IMR-90 (cell line): Measurements from ENCODE around the gene NRAS. TPM values are rescaled to one million over a fixed set of nuclear protein-coding genes. Genes with fewer than 3 reads are reported as not detected.

Experiments used
- ATAC-seq: fragments of 200-7000 bp; cut with Tn5 transposase; 2 replicates; pipeline ENCODE4 v1.9.1; 2020; ENCODE audit warnings: low read depth, mild to moderate bottlenecking, moderate library complexity
- BruUV-seq: library from RNA; stranded (reverse); fragments of 400-500 nt; replicated peaks from 2 replicates; lab custom pipeline; 2021; lab: Mats Ljungman, UMichigan
- CTCF ChIA-PET: fragments of 300-600 bp; formaldehyde crosslinking; extraction: SDS; loops from one replicate; lab custom pipeline; 2021; ENCODE audit warnings: antibody characterized with exemption; lab: Yijun Ruan, JAX
- POLR2A ChIA-PET: fragments of 300-600 bp; sonication (Branson Sonifier 250); formaldehyde crosslinking; loops from one replicate; lab custom pipeline; 2022; ENCODE audit warnings: antibody characterized with exemption; ENCODE audit not compliant: unreplicated experiment; lab: Charles Lee
- DNase-seq: peaks from one replicate; pipeline ENCODE4 v3.0.0; 2013
- H2AFZ ChIP-seq: replicated peaks from 2 replicates; pipeline ENCODE3; 2013; ENCODE audit warnings: low read length, mild to moderate bottlenecking; ENCODE audit not compliant: poor library complexity
- H2AK5ac ChIP-seq: 2 replicates; pipeline ENCODE4 v1.6.1; 2013; ENCODE audit warnings: low read depth, low read length, inconsistent platforms
- H2AK9ac ChIP-seq: replicated peaks from 2 replicates; pipeline ENCODE3; 2013; ENCODE audit warnings: mild to moderate bottlenecking, low read depth, low read length, moderate library complexity; ENCODE audit not compliant: poor library complexity
- H2BK120ac ChIP-seq: 2 replicates; pipeline ENCODE4 v1.6.1; 2013; ENCODE audit warnings: low read depth, low read length, inconsistent platforms
- H2BK15ac ChIP-seq: 3 replicates; pipeline ENCODE4 v1.6.1; 2013; ENCODE audit warnings: low read depth, low read length, inconsistent platforms
- H2BK20ac ChIP-seq: 2 replicates; pipeline ENCODE4 v1.6.1; 2013; ENCODE audit warnings: low read depth, mild to moderate bottlenecking, inconsistent platforms, low read length, moderate library complexity
- H2BK5ac ChIP-seq: 2 replicates; pipeline ENCODE4 v1.6.1; 2013; ENCODE audit warnings: mild to moderate bottlenecking, low read depth, low read length, inconsistent platforms; ENCODE audit not compliant: poor library complexity, severe bottlenecking
- H3K14ac ChIP-seq: replicated peaks from 2 replicates; pipeline ENCODE4 v1.6.1; 2013; ENCODE audit warnings: low read depth, low read length, inconsistent platforms
- H3K18ac ChIP-seq: 2 replicates; pipeline ENCODE4 v1.6.1; 2013; ENCODE audit warnings: low read depth, low read length, control low read depth
- H3K23ac ChIP-seq: 2 replicates; pipeline ENCODE4 v1.6.1; 2013; ENCODE audit warnings: low read depth, low read length, inconsistent platforms
- H3K27ac ChIP-seq: 2 replicates; pipeline ENCODE4 v1.5.1; 2013; ENCODE audit warnings: mild to moderate bottlenecking, control low read depth, low read length; ENCODE audit not compliant: insufficient read depth
- H3K27me3 ChIP-seq: 2 replicates; pipeline ENCODE4 v1.6.1; 2013; ENCODE audit warnings: low read length; ENCODE audit not compliant: control insufficient read depth, insufficient read depth
- H3K36me3 ChIP-seq: 2 replicates; pipeline ENCODE4 v1.6.1; 2013; ENCODE audit warnings: low read length, mixed read lengths; ENCODE audit not compliant: control insufficient read depth, insufficient read depth
- H3K4ac ChIP-seq: 2 replicates; pipeline ENCODE4 v1.6.1; 2013; ENCODE audit warnings: low read depth, low read length, inconsistent platforms
- H3K4me1 ChIP-seq: 2 replicates; pipeline ENCODE4 v1.6.1; 2013; ENCODE audit warnings: low read length, mixed read lengths; ENCODE audit not compliant: control insufficient read depth, insufficient read depth
- H3K4me2 ChIP-seq: 2 replicates; pipeline ENCODE4 v1.6.1; 2013; ENCODE audit warnings: low read depth, mild to moderate bottlenecking, control low read depth, low read length, moderate library complexity
- H3K4me3 ChIP-seq: 2 replicates; pipeline ENCODE4 v1.5.1; 2013; ENCODE audit warnings: low read depth, mild to moderate bottlenecking, control low read depth, low read length, moderate library complexity; ENCODE audit not compliant: insufficient read depth
- H3K56ac ChIP-seq: 2 replicates; pipeline ENCODE4 v1.6.1; 2013; ENCODE audit warnings: low read length, inconsistent platforms; ENCODE audit not compliant: insufficient read depth; ENCODE audit errors: extremely low read depth
- H3K79me1 ChIP-seq, 2 experiments: 2 replicates each; pipeline ENCODE4 v1.6.1; 2013; ENCODE audit warnings: low read length in 2 of 2, inconsistent platforms in 1 of 2, low read depth in 1 of 2
- H3K9ac ChIP-seq: 2 replicates; pipeline ENCODE4 v1.6.1; 2013; ENCODE audit warnings: low read depth, low read length, control low read depth
- H3K9me1 ChIP-seq: 2 replicates; pipeline ENCODE4 v1.6.1; 2013; ENCODE audit warnings: low read length, inconsistent platforms; ENCODE audit not compliant: insufficient read depth
- H3K9me3 ChIP-seq: 2 replicates; pipeline ENCODE4 v1.6.1; 2013; ENCODE audit warnings: low read length; ENCODE audit not compliant: control insufficient read depth, insufficient read depth
- H4K20me1 ChIP-seq: 2 replicates; pipeline ENCODE4 v1.6.1; 2013; ENCODE audit warnings: low read length, inconsistent platforms; ENCODE audit not compliant: insufficient read depth
- H4K5ac ChIP-seq: 2 replicates; pipeline ENCODE4 v1.6.1; 2013; ENCODE audit warnings: mild to moderate bottlenecking, low read depth, low read length, control low read depth
- H4K8ac ChIP-seq, 2 experiments: 2 replicates each; pipeline ENCODE4 v1.6.1; 2013; ENCODE audit warnings: low read depth in 2 of 2, low read length in 2 of 2, control low read depth in 1 of 2, inconsistent platforms in 1 of 2
- H4K91ac ChIP-seq: 2 replicates; pipeline ENCODE4 v1.6.1; 2013; ENCODE audit warnings: low read depth, low read length, inconsistent platforms; ENCODE audit not compliant: insufficient read depth
- CEBPB ChIP-seq: IDR thresholded peaks from 2 replicates; pipeline ENCODE4 v1.6.1; 2012; ENCODE audit warnings: low read depth, low read length, improper control_type of control experiment
- FOS ChIP-seq: fragments of 150-350 bp; IDR thresholded peaks from 2 replicates; pipeline ENCODE4 v1.6.1; 2016; ENCODE audit warnings: low read depth, low read length
- MAZ ChIP-seq: IDR thresholded peaks from 2 replicates; pipeline ENCODE4 v1.6.1; 2012; ENCODE audit warnings: low read depth, mild to moderate bottlenecking, low read length, improper control_type of control experiment, moderate library complexity, borderline replicate concordance
- SMC3 ChIP-seq: fragments of 150-350 bp; IDR thresholded peaks from 2 replicates; pipeline ENCODE4 v1.6.1; 2016; ENCODE audit warnings: low read depth, mild to moderate bottlenecking, antibody characterized with exemption, low read length, moderate library complexity
- WGBS, 2 experiments: methylation state at CpG; one replicate each; pipeline versions ENCODE4 v1.1.5 to v1.1.7; 2013; ENCODE audit warnings: missing lambda C conversion rate in 2 of 2; ENCODE audit not compliant: insufficient read length in 1 of 2; ENCODE audit errors: extremely low coverage in 2 of 2; 5-methylcytosine and 5-hydroxymethylcytosine counted together
- dilution Hi-C: fragments of 300-500 bp; cut with HindIII; formaldehyde crosslinking; loops from one replicate; pipeline ENCODE4 v1.14.3; 2018; ENCODE audit warnings: low sequenced_read_pairs; ENCODE audit not compliant: unreplicated experiment
- in situ Hi-C: fragments of 300-500 bp; cut with MboI; formaldehyde crosslinking; loops from 3 replicates; pipeline ENCODE4 v1.14.3; 2019; ENCODE audit warnings: low sequenced_read_pairs, inconsistent platforms, mixed read lengths
- intact Hi-C: fragments of 100-400 bp; cut with micrococcal nuclease; formaldehyde crosslinking; loops from 2 replicates; pipeline ENCODE4 v1.10.0; 2022
- polyA plus RNA-seq, 3 experiments: library from polyadenylated mRNA; depleted of rRNA; stranded (reverse); fragments of >200 nt; gene quantifications; 2 replicates each; pipeline ENCODE4 v1.2.3, GENCODE V29; 2012; ENCODE audit warnings: low replicate concordance in 1 of 3
- total RNA-seq: library from RNA; depleted of rRNA; stranded (reverse); fragments of >200 nt; gene quantifications from 2 replicates; pipeline ENCODE4 v1.2.3, GENCODE V29; 2012
- TF ChIP-seq, protein P1 (sequence below): fragments of 150-350 bp; IDR thresholded peaks from 2 replicates; pipeline ENCODE4 v1.6.1; 2016; ENCODE audit warnings: low read depth, mild to moderate bottlenecking, low read length, moderate library complexity, borderline replicate concordance

The NRAS gene
- total and polyA plus RNA-seq, 2 of the 4 experiments (the other 2 are of a cell fraction): 27.4 to 85.9 TPM

DNA sequence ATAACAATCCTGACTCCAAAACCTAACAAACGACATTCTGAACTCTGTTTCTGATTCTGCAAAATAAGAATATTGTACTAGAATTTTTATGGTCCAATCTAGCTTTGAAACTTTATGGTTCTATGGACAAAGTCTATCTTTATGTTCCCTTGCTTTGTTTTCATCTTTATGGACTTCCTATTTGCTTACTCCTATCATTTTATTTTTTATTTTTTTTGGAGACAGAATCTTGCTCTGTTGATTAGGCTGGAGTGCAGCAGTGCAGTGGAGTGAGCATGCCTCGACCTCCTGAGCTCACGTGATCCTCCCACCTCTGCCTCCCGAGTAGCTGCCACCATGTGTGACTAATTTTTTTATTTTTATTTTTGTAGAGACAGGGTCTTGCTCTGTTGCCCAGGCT, 3.6 kb downstream of the NRAS start:
- no CpG with 5 or more reads among the region's 4 CpGs for WGBS, 2 experiments
- no TSS peak for BruUV-seq
- no peaks in the 10 kb centered on the region for H3K27me3 ChIP-seq
- H3K9ac ChIP-seq: no peak overlapping the region
- DNase-seq (no peak), ATAC-seq (no peak)
- intact Hi-C loops: no loop called here
- H2BK5ac ChIP-seq: no peak overlapping the region
- in situ Hi-C loops: loop anchor here (25.0 kb wide), 1 partner anchor 751 kb away; no protein-coding TSS in a partner anchor
- H2BK120ac ChIP-seq: no peak overlapping the region
- no peak overlapping the region for H3K56ac ChIP-seq
- H3K18ac ChIP-seq: no peak overlapping the region
- ChIA-PET POLR2A (no interaction called here), CTCF (no interaction called here)
- H3K4me2 ChIP-seq: no peak overlapping the region
- H2AFZ ChIP-seq: no peak overlapping the region
- TF ChIP-seq FOS: no peak
- no peak for TF ChIP-seq MAZ
- no peak for TF ChIP-seq CEBPB
- TF ChIP-seq SMC3: no peak
- TF ChIP-seq, protein P1, sequence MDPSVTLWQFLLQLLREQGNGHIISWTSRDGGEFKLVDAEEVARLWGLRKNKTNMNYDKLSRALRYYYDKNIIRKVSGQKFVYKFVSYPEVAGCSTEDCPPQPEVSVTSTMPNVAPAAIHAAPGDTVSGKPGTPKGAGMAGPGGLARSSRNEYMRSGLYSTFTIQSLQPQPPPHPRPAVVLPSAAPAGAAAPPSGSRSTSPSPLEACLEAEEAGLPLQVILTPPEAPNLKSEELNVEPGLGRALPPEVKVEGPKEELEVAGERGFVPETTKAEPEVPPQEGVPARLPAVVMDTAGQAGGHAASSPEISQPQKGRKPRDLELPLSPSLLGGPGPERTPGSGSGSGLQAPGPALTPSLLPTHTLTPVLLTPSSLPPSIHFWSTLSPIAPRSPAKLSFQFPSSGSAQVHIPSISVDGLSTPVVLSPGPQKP: no peak
- peaks cover 25 to 32% of the 10 kb centered on the region in 2 experiments for H3K79me1 ChIP-seq
- no peak overlapping the region for H2AK5ac ChIP-seq
- no peak overlapping the region for H3K23ac ChIP-seq
- H3K4me3 ChIP-seq: no peak overlapping the region
- peaks cover 22% of the 10 kb centered on the region for H3K36me3 ChIP-seq
- peaks cover 4% of the 10 kb centered on the region; the same call in 1 of the 2 replicates for H4K20me1 ChIP-seq
- H2AK9ac ChIP-seq: no peak overlapping the region
- H3K9me3 ChIP-seq: no peaks in the 10 kb centered on the region
- no peak overlapping the region for H3K14ac ChIP-seq
- no peak overlapping the region for H2BK20ac ChIP-seq
- H3K9me1 ChIP-seq: no peaks in the 10 kb centered on the region
- no peak overlapping the region for H4K91ac ChIP-seq
- no peak overlapping the region for H3K4ac ChIP-seq
- H4K8ac ChIP-seq: no peak overlapping the region
- H3K27ac ChIP-seq: no peak overlapping the region
- dilution Hi-C loops: no loop called here
- no peaks in the 10 kb centered on the region for H3K4me1 ChIP-seq
- H2BK15ac ChIP-seq: no peak overlapping the region
- no peak overlapping the region for H4K5ac ChIP-seq
